Ammon's horn (tissue), 1 donor: Measurements from ENCODE around the gene POP4.

Experiments used
- DNase-seq: peaks from one replicate; pipeline ENCODE4 v3.0.0-alpha.2; 2016; ENCODE audit warnings: low spot score

POP4 gene

GRCh38 chr19:29662278-29662603 lies 56.2 kb downstream of the POP4 start:
- no peak for DNase-seq

- DNase-seq, result no peak
Observed at GRCh38 chr19:29662604-29663404, 56.7 kb downstream of the POP4 start.

GRCh38 chr19:29663861-29664752 lies 58.0 kb downstream of the POP4 start:
- no peak for DNase-seq

GRCh38 chr19:29664753-29665214 lies 58.7 kb downstream of the POP4 start:
- DNase-seq, result no peak

DNA sequence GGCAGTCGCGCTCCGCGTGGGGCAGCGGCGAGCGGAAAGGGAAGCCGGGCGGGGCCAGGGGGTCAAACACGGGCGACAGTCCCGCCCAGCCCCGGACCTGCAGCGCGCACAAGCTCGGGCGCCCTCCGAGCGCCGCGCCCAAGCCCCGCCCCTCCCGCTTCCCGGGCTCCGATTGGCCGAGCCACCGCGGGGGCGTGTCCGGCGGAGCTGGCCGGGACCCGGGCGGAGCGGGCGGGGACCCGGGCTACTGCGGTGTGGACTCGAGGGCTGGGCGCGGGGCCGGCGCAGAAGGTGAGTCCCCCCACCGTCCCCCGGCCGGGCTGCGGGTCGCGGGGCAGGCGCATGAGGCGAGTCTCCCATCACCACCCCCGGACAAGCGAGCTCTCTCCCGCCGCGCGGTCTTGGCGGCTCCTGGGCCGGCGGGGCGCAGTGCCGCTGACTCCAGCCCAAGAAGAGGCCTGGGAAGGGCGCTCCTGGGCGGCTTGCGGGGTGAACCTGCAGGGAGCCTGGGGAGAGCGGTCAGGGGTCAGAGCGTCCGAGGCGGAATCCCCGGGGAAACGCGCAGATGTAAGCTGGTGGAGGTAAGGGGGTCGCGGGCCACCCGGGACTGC lies 59.2 kb downstream of the POP4 start, which contains the start of gene PLEKHF1:
Gene PLEKHF1 (plus strand): TSS at position 247 of the 611 bp plus-strand sequence. CDS start 8,379 bp downstream, outside the sequence.
- peak; percentile 90 for DNase-seq

- no peak for DNase-seq
Observed at GRCh38 chr19:29665826-29666577, 59.9 kb downstream of the POP4 start.
